ENCODE data around the gene IGSF9. TPM values are rescaled to one million over a fixed set of nuclear protein-coding genes. Genes with fewer than 3 reads are reported as not detected.
A peak's percentile ranks its signal among the peaks of the same experiment; 100 is the strongest.

The IGSF9 gene
- total and polyA plus RNA-seq, 10 of the 15 experiments (the other 5 are each of a cell fraction or from before 2014, with no cell fraction given), result 0.04 to 0.07 TPM; not detected in 8

DNA sequence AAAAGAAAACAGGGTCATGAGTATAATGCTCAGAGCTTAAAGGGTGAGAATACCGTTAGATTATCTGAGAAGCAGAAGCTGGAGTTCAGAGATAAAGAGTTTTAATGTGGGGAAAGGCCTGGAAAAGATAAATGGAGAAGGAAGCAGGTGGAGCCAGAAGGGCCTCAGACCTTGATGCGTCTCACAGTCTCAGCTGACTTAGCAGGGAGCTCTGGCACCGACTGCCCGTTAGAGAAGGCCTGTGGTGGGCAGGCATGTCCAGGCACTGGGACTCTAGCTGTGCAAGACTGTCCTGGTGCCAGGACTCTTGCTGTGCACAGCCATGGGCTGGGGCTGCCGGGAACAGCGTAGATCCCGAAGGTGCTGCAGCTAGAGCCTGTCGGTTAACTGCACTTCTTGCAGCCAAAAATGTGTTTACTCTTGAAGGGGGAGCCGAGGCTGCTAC is 12.4 kb upstream of the IGSF9 start:
- ChIA-PET CTCF (interaction anchor here (0.7 to 2.8 kb wide), 7 partner anchors 12 to 167 kb away, joined by 3 to 12 read pairs (median 3); no protein-coding TSS in a partner anchor), RAD21 (ENCODE audit: unreplicated experiment) (no interaction called here), SMC1A (ENCODE audit: uncharacterized antibody, unreplicated experiment) (interaction anchor here (3.0 kb wide), 1 partner anchor 49 kb away, joined by 13 read pairs; no protein-coding TSS in a partner anchor), POLR2A (no interaction called here)
- ATAC-seq, result no peak; the same call in 2 of the 3 replicates
- H4K20me1 ChIP-seq (ENCODE audit: control insufficient read depth, insufficient read depth), result no peaks in the 10 kb centered on the region
- TF ChIP-seq TCF12 (IDR thresholded peaks at IDR 0.05; ENCODE audit: low read depth, low read length) (no peak), NFYA (IDR thresholded peaks at IDR 0.05; ENCODE audit: borderline replicate concordance, low read depth, low read length) (no peak), NRF1 (conservative IDR thresholded peaks at IDR 0.05; ENCODE audit: low read depth, low read length) (no peak), NFIC (IDR thresholded peaks at IDR 0.05; ENCODE audit: low read depth, low read length) (no peak), HCFC1 (IDR thresholded peaks at IDR 0.05; ENCODE audit: low read length) (no peak), CBFB (IDR thresholded peaks at IDR 0.05; ENCODE audit: low read depth) (no peak), SMARCA5 (IDR thresholded peaks at IDR 0.05) (no peak), CBX3 (IDR thresholded peaks at IDR 0.05; ENCODE audit: borderline replicate concordance, low read depth) (no peak), NBN (IDR thresholded peaks at IDR 0.05) (no peak), CHD2 (IDR thresholded peaks at IDR 0.05; ENCODE audit: borderline replicate concordance, low read depth, low read length) (no peak), CBX5 (IDR thresholded peaks at IDR 0.05; ENCODE audit: low read depth) (no peak), PRDM15 (CRISPR knock-in tag; IDR thresholded peaks at IDR 0.05) (no peak), STAT1 (conservative IDR thresholded peaks at IDR 0.05) (no peak), CEBPB (IDR thresholded peaks at IDR 0.05; ENCODE audit: borderline replicate concordance in 1 of 2, low read depth in 2 of 2, low read length in 2 of 2) (no peak), HDAC2 (IDR thresholded peaks at IDR 0.05) (no peak), DPF2 (IDR thresholded peaks at IDR 0.05) (no peak)
- TF ChIP-seq, protein P1, sequence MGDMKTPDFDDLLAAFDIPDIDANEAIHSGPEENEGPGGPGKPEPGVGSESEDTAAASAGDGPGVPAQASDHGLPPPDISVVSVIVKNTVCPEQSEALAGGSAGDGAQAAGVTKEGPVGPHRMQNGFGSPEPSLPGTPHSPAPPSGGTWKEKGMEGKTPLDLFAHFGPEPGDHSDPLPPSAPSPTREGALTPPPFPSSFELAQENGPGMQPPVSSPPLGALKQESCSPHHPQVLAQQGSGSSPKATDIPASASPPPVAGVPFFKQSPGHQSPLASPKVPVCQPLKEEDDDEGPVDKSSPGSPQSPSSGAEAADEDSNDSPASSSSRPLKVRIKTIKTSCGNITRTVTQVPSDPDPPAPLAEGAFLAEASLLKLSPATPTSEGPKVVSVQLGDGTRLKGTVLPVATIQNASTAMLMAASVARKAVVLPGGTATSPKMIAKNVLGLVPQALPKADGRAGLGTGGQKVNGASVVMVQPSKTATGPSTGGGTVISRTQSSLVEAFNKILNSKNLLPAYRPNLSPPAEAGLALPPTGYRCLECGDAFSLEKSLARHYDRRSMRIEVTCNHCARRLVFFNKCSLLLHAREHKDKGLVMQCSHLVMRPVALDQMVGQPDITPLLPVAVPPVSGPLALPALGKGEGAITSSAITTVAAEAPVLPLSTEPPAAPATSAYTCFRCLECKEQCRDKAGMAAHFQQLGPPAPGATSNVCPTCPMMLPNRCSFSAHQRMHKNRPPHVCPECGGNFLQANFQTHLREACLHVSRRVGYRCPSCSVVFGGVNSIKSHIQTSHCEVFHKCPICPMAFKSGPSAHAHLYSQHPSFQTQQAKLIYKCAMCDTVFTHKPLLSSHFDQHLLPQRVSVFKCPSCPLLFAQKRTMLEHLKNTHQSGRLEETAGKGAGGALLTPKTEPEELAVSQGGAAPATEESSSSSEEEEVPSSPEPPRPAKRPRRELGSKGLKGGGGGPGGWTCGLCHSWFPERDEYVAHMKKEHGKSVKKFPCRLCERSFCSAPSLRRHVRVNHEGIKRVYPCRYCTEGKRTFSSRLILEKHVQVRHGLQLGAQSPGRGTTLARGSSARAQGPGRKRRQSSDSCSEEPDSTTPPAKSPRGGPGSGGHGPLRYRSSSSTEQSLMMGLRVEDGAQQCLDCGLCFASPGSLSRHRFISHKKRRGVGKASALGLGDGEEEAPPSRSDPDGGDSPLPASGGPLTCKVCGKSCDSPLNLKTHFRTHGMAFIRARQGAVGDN (IDR thresholded peaks at IDR 0.05), result no peak
- BruUV-seq (replicated peaks), result no TSS peak
- peak overlapping the region; percentile 43; the same call in 1 of the 2 replicates for H3K4me2 ChIP-seq (ENCODE audit: control insufficient read depth, insufficient read depth)
- intact Hi-C loops (cut with micrococcal nuclease; ENCODE audit: unreplicated experiment), result no loop called here
- no peak overlapping the region for H2AFZ ChIP-seq (ENCODE audit: control insufficient read depth, low read depth, low read length)
- in situ Hi-C loops (cut with MboI), result no loop called here
- H3K9me3 ChIP-seq (replicated peaks; ENCODE audit: control insufficient read depth, insufficient read depth, low read length), result no peaks in the 10 kb centered on the region
- H3K27ac ChIP-seq (ENCODE audit: control insufficient read depth, insufficient read depth), result no peak overlapping the region
- H3K27me3 ChIP-seq (replicated peaks in 1 of 2; ENCODE audit: control insufficient read depth in 2 of 2, insufficient read depth in 2 of 2, low read length in 1 of 2), result no peaks in the 10 kb centered on the region; a peak in 1 of 4 replicates
- DNase-seq (ENCODE audit: low read depth, low spot score), result no peak
- no peak for FAIRE-seq
- no peak overlapping the region for H3K9ac ChIP-seq (ENCODE audit: control insufficient read depth, insufficient read depth, low read length)
- no peaks in the 10 kb centered on the region for H3K79me2 ChIP-seq (ENCODE audit: control insufficient read depth, insufficient read depth, low read length)
- H3K36me3 ChIP-seq (ENCODE audit: control insufficient read depth in 2 of 2, insufficient read depth in 2 of 2, low read length in 1 of 2), result no peaks in the 10 kb centered on the region
- no peak overlapping the region for H3K4me3 ChIP-seq
- peaks cover 13% of the 10 kb centered on the region for H3K4me1 ChIP-seq (ENCODE audit: control insufficient read depth, insufficient read depth, low read length)
- WGBS (ENCODE audit: insufficient coverage, insufficient replicate concordance, low lambda C conversion rate, missing lambda C conversion rate), result 74% methylated on average over 9 of the region's 9 CpGs
